BJ (cell line): ENCODE results near the gene CDK14. TPM values are rescaled to one million over a fixed set of nuclear protein-coding genes. Genes with fewer than 3 reads are reported as not detected.

Source experiments
- CTCF ChIA-PET: fragments of 350-600 bp; formaldehyde crosslinking; extraction: SDS; loops from one replicate; lab custom pipeline; 2021; ENCODE audit warnings: antibody characterized with exemption, inconsistent platforms; lab: Yijun Ruan, JAX
- POLR2A ChIA-PET: fragments of 300-600 bp; sonication (Branson Sonifier 250); formaldehyde crosslinking; extraction: SDS; loops from one replicate; lab custom pipeline; 2021; ENCODE audit warnings: antibody characterized with exemption; lab: Charles Lee
- DNase-seq: peaks from one replicate; pipeline ENCODE4 v3.0.0-alpha.2; 2011; ENCODE audit warnings: low read depth
- H3K27me3 ChIP-seq: 2 replicates; pipeline ENCODE4 v1.6.0; 2011; ENCODE audit warnings: low read length; ENCODE audit not compliant: control insufficient read depth, insufficient read depth
- H3K36me3 ChIP-seq: 2 replicates; pipeline ENCODE4 v1.5.1; 2011; ENCODE audit warnings: low read length; ENCODE audit not compliant: control insufficient read depth, insufficient read depth
- H3K4me3 ChIP-seq: 2 replicates; pipeline ENCODE4 v1.5.1; 2011; ENCODE audit warnings: low read depth, mild to moderate bottlenecking, control low read depth, low read length
- CTCF ChIP-seq: IDR thresholded peaks from 2 replicates; pipeline ENCODE4 v1.5.1; 2011; ENCODE audit warnings: low read depth, mild to moderate bottlenecking, control low read depth, inconsistent platforms, low read length, moderate library complexity; ENCODE audit not compliant: insufficient read depth
- polyA plus RNA-seq: library from polyadenylated mRNA; depleted of rRNA; stranded (reverse); fragments of >200 nt; gene quantifications from 2 replicates; pipeline ENCODE4 v1.2.3, GENCODE V29; 2011

Gene CDK14
- polyA plus RNA-seq, 1 experiment = 6.7 TPM

GRCh38 chr7:91243591-91244301 is 647.6 kb downstream of the CDK14 start:
- POLR2A ChIA-PET = no interaction called here
- H3K4me3 ChIP-seq = no peak overlapping the region
- CTCF ChIA-PET = interaction anchor here (1.1 to 1.4 kb wide), 2 partner anchors 10 to 121 kb away, joined by 4 read pairs; no protein-coding TSS in a partner anchor
- H3K27me3 ChIP-seq = no peaks in the 10 kb centered on the region
- DNase-seq = no peak
- TF ChIP-seq CTCF = no peak
- H3K36me3 ChIP-seq = no peaks in the 10 kb centered on the region

DNA sequence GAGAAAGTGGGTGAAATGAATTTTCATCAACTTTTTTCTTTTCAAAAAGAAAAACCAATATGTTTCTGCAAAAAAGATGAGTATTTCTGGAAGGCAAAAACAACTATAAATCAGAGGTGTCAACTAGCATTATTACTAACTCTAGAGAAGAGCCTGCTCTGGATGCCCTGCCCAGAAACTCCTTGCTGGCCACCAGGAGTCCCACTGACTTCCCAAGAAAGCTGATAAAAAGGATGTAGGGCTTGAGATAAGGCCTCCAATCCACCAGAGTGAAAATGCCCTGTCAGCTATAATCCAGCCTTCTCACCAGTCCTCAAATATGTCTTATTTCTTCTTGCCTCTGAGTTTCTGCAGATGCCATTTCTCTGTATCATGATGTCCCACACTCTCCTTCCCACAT is 651.4 kb downstream of the CDK14 start:
- no peak overlapping the region for H3K4me3 ChIP-seq
- ChIA-PET POLR2A (no interaction called here), CTCF (interaction anchor here (2.1 kb wide), 1 partner anchor 15 kb away, joined by 6 read pairs; no protein-coding TSS in a partner anchor)
- no peaks in the 10 kb centered on the region for H3K27me3 ChIP-seq
- no peak for DNase-seq
- no peak for TF ChIP-seq CTCF
- no peaks in the 10 kb centered on the region for H3K36me3 ChIP-seq

- H3K4me3 ChIP-seq = no peak overlapping the region
- CTCF ChIA-PET = interaction anchor here (0.9 to 1.5 kb wide), 3 partner anchors 14 to 165 kb away, joined by 3 to 4 read pairs (median 4); no protein-coding TSS in a partner anchor
- H3K27me3 ChIP-seq = no peaks in the 10 kb centered on the region
- H3K36me3 ChIP-seq = no peaks in the 10 kb centered on the region
- POLR2A ChIA-PET = no interaction called here
- DNase-seq = no peak
- no peak for TF ChIP-seq CTCF
These were observed 652.9 kb downstream of the CDK14 start for GRCh38 chr7:91248996-91249395.

GRCh38 chr7:91249506-91250233 is 653.5 kb downstream of the CDK14 start:
- Histone ChIP-seq H3K27me3 (no peaks in the 10 kb centered on the region), H3K36me3 (no peaks in the 10 kb centered on the region), H3K4me3 (no peak overlapping the region)
- ChIA-PET CTCF (interaction anchor here (0.9 to 1.5 kb wide), 4 partner anchors 14 to 166 kb away, joined by 3 to 4 read pairs (median 4); no protein-coding TSS in a partner anchor), POLR2A (interaction anchor here (0.6 kb wide), 1 partner anchor 67 kb away, joined by 4 read pairs; no protein-coding TSS in a partner anchor)
- TF ChIP-seq CTCF = no peak
- no peak for DNase-seq

DNA sequence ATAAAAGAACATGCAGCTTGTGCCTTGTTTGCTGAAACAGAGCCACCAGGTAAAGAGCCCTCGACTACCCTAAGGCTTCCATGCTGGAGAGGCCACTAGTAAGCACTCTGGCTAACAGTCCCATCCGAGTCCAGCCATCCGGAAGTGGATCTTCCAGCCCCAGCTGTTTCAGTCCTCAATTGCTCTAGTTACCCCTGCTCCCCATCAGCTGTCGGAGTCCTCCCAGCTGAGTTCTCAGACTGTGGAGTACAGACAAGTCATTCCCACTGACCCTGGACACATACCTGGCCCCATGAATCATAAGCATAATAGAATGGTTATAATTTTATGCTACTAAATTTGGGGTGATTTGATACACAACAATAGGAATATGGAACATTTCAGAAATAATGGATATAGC is 654.6 kb downstream of the CDK14 start:
- no peak for DNase-seq
- Histone ChIP-seq H3K27me3 (no peaks in the 10 kb centered on the region), H3K36me3 (no peaks in the 10 kb centered on the region), H3K4me3 (no peak overlapping the region)
- POLR2A ChIA-PET = no interaction called here
- CTCF ChIA-PET = interaction anchor here (1.0 kb wide), 1 partner anchor 27 kb away, joined by 3 read pairs; no protein-coding TSS in a partner anchor
- no peak for TF ChIP-seq CTCF
